Measurements from ENCODE around the gene PVRIG. TPM values are rescaled to one million over a fixed set of nuclear protein-coding genes. Genes with fewer than 3 reads are reported as not detected.
A peak's percentile ranks its signal among the peaks of the same experiment; 100 is the strongest.
"Not testable (repeated sequence)": the region's sequence is repeated elsewhere in the genome, so short reads cannot be mapped to it uniquely, and the experiment has no call there.

The PVRIG gene
- total RNA-seq, 2 donors from 2014 or later = 0.78 to 4.0 TPM

GRCh38 chr7:100217934-100218333 is 1.8 kb upstream of the PVRIG start:
- 0% methylated on average over 1 of the region's 5 CpGs; no CpG with 5 or more reads in 1 of the 2 donors for WGBS, 2 donors
- intact Hi-C loops (cut with DNase I) = loop anchor here (10.0 kb wide), 1 partner anchor 83 kb away; no protein-coding TSS in a partner anchor
- peak; percentile 61 for ATAC-seq

GRCh38 chr7:100219271-100219737 is 445 bp upstream of the PVRIG start:
- H3K27ac ChIP-seq = no peak overlapping the region
- 83 to 84% methylated on average over 9 to 10 of the region's 10 CpGs for whole genome bisulfite sequencing, 2 donors

More at GRCh38 chr7:100217934-100218333, 1.8 kb upstream of the PVRIG start:
- H3K27ac ChIP-seq; H3K4me3 ChIP-seq; H3K4me1 ChIP-seq; H3K27me3 ChIP-seq; H3K9me3 ChIP-seq; H3K36me3 ChIP-seq (replicated peaks in 1 of 2; ENCODE audit: insufficient read depth in 1 of 2, low read depth in 2 of 2): not testable (repeated sequence)
- peak in 6 of 7 experiments; percentile 30 to 51 (median 42) for TF ChIP-seq CTCF (IDR thresholded peaks at IDR 0.05)
- peak; percentile 89 to 95 (median 90) for DNase-seq

GRCh38 chr7:100220586-100221230 is 959 bp downstream of the PVRIG start:
- intact Hi-C loops (cut with DNase I) = no loop called here
- TF ChIP-seq POLR2A (IDR thresholded peaks at IDR 0.05) (no peak), CTCF (IDR thresholded peaks at IDR 0.05) (no peak)
- no peak overlapping the region for H3K4me3 ChIP-seq
- H3K27me3 ChIP-seq = no peaks in the 10 kb centered on the region
- no peak for DNase-seq
- H3K27ac ChIP-seq = peak overlapping the region in 1 of 4 donors; percentile 35
- H3K4me1 ChIP-seq = peaks cover 3% of the 10 kb centered on the region
- 87 to 90% methylated on average over 20 to 22 of the region's 22 CpGs for WGBS, 2 donors
- H3K9me3 ChIP-seq = no peaks in the 10 kb centered on the region
- peaks cover 0 to 3% of the 10 kb centered on the region in 2 donors for H3K36me3 ChIP-seq (replicated peaks in 1 of 2; ENCODE audit: insufficient read depth in 1 of 2, low read depth in 2 of 2)
- ATAC-seq = no peak

More at GRCh38 chr7:100219271-100219737, 445 bp upstream of the PVRIG start:
- H3K4me3 ChIP-seq = no peak overlapping the region
- no peak for DNase-seq
- H3K9me3 ChIP-seq = no peaks in the 10 kb centered on the region
- no peak for TF ChIP-seq POLR2A (IDR thresholded peaks at IDR 0.05)
- no peak for TF ChIP-seq CTCF (IDR thresholded peaks at IDR 0.05)
- no peaks in the 10 kb centered on the region for H3K27me3 ChIP-seq
- intact Hi-C loops (cut with DNase I) = loop anchor here (10.0 kb wide), 1 partner anchor 85 kb away; no protein-coding TSS in a partner anchor
- H3K4me1 ChIP-seq = peaks cover 4% of the 10 kb centered on the region
- no peak for ATAC-seq
- peaks cover 0 to 3% of the 10 kb centered on the region in 2 donors for H3K36me3 ChIP-seq (replicated peaks in 1 of 2; ENCODE audit: insufficient read depth in 1 of 2, low read depth in 2 of 2)

GRCh38 chr7:100221231-100221718 is 1.5 kb downstream of the PVRIG start:
- DNase-seq (peak in 1 of 4 donors; percentile 23), ATAC-seq (no peak)
- Histone ChIP-seq H3K27ac (peak overlapping the region in 2 of 4 donors; percentile 11 to 30), H3K4me1 (no peaks in the 10 kb centered on the region), H3K27me3 (no peaks in the 10 kb centered on the region), H3K4me3 (no peak overlapping the region), H3K9me3 (no peaks in the 10 kb centered on the region), H3K36me3 (replicated peaks in 1 of 2; ENCODE audit: insufficient read depth in 1 of 2, low read depth in 2 of 2) (peaks cover 0 to 3% of the 10 kb centered on the region in 2 donors)
- intact Hi-C loops (cut with DNase I) = no loop called here
- TF ChIP-seq POLR2A (IDR thresholded peaks at IDR 0.05) = no peak
- no peak for TF ChIP-seq CTCF (IDR thresholded peaks at IDR 0.05)
- 78 to 83% methylated on average over 4 to 5 of the region's 5 CpGs for WGBS, 2 donors

Data from body of pancreas (tissue), 4 donors.